Panc1 (cell line): ENCODE measurements around the gene TESK2.

Source experiments
- POLR2AphosphoS5 ChIP-seq: IDR thresholded peaks from 2 replicates; pipeline ENCODE4 v1.6.1; 2012; ENCODE audit warnings: mild to moderate bottlenecking, low read depth, low read length, moderate library complexity
- TCF7L2 ChIP-seq: IDR thresholded peaks from 2 replicates; pipeline ENCODE4 v1.6.1; 2011; ENCODE audit warnings: mild to moderate bottlenecking, low read depth, low read length, inconsistent platforms
- TF ChIP-seq, protein P1 (sequence below): fragments of 450-650 bp; IDR thresholded peaks from 2 replicates; pipeline ENCODE4 v1.5.1; 2017; ENCODE audit warnings: mild to moderate bottlenecking
- TF ChIP-seq, protein P2 (sequence below), 2 experiments: IDR thresholded peaks; 2 replicates each; pipeline ENCODE4 v1.6.1; 2011 to 2012; ENCODE audit warnings: low read depth in 2 of 2, control low read depth in 1 of 2, low read length in 1 of 2, mild to moderate bottlenecking in 1 of 2, moderate library complexity in 1 of 2; ENCODE audit not compliant: insufficient read depth in 1 of 2

DNA sequence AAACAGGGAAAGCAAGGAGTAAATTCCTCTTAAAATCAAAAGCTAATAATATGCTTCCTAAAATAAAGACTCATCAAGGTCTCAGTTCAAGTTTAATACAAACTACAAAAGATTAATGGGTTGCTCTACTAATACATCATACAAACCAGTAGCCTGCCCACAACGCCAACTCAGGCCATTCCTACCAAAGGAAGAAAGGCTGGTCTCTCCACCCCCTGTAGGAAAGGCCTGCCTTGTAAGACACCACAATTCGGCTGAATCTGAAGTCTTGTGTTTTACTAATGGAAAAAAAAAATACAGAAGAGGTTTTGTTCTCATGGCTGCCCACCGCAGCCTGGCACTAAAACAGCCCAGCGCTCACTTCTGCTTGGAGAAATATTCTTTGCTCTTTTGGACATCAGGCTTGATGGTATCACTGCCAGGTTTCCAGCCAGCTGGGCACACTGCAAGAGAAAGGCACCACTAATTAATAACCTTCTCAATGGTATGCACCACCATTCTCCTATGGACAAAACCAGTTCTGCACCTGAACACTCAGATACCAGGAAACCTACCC is 20.1 kb upstream of the TESK2 start:
- TF ChIP-seq, protein P1, sequence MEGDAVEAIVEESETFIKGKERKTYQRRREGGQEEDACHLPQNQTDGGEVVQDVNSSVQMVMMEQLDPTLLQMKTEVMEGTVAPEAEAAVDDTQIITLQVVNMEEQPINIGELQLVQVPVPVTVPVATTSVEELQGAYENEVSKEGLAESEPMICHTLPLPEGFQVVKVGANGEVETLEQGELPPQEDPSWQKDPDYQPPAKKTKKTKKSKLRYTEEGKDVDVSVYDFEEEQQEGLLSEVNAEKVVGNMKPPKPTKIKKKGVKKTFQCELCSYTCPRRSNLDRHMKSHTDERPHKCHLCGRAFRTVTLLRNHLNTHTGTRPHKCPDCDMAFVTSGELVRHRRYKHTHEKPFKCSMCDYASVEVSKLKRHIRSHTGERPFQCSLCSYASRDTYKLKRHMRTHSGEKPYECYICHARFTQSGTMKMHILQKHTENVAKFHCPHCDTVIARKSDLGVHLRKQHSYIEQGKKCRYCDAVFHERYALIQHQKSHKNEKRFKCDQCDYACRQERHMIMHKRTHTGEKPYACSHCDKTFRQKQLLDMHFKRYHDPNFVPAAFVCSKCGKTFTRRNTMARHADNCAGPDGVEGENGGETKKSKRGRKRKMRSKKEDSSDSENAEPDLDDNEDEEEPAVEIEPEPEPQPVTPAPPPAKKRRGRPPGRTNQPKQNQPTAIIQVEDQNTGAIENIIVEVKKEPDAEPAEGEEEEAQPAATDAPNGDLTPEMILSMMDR = no peak
- TF ChIP-seq POLR2AphosphoS5 (no peak), TCF7L2 (no peak)
- TF ChIP-seq, protein P2, sequence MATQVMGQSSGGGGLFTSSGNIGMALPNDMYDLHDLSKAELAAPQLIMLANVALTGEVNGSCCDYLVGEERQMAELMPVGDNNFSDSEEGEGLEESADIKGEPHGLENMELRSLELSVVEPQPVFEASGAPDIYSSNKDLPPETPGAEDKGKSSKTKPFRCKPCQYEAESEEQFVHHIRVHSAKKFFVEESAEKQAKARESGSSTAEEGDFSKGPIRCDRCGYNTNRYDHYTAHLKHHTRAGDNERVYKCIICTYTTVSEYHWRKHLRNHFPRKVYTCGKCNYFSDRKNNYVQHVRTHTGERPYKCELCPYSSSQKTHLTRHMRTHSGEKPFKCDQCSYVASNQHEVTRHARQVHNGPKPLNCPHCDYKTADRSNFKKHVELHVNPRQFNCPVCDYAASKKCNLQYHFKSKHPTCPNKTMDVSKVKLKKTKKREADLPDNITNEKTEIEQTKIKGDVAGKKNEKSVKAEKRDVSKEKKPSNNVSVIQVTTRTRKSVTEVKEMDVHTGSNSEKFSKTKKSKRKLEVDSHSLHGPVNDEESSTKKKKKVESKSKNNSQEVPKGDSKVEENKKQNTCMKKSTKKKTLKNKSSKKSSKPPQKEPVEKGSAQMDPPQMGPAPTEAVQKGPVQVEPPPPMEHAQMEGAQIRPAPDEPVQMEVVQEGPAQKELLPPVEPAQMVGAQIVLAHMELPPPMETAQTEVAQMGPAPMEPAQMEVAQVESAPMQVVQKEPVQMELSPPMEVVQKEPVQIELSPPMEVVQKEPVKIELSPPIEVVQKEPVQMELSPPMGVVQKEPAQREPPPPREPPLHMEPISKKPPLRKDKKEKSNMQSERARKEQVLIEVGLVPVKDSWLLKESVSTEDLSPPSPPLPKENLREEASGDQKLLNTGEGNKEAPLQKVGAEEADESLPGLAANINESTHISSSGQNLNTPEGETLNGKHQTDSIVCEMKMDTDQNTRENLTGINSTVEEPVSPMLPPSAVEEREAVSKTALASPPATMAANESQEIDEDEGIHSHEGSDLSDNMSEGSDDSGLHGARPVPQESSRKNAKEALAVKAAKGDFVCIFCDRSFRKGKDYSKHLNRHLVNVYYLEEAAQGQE (IDR thresholded peaks at IDR 0.05; ENCODE audit: insufficient read depth in 1 of 2, low read depth in 2 of 2, low read length in 1 of 2) = no peak
